ENCODE measurements around the gene PEAK1.

DNA sequence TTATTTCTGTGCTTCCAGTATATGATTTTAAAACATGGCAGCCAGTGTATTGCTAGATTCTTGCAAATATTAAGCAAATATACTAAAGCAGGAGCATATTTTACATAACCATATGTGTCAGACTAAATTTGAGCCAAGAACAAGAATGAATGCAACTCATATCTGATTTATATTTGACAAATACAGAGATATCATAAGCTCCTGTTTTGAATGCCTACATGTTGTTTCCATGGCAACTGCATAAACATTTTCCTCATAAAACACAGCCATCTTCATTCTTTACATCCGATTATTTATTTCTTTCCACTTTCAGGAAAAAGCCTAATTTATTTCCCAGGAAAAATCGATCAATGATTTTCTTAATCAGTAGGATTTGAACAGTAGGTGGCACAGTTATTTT, 176.8 kb downstream of the PEAK1 start:
- TF ChIP-seq, protein P1, sequence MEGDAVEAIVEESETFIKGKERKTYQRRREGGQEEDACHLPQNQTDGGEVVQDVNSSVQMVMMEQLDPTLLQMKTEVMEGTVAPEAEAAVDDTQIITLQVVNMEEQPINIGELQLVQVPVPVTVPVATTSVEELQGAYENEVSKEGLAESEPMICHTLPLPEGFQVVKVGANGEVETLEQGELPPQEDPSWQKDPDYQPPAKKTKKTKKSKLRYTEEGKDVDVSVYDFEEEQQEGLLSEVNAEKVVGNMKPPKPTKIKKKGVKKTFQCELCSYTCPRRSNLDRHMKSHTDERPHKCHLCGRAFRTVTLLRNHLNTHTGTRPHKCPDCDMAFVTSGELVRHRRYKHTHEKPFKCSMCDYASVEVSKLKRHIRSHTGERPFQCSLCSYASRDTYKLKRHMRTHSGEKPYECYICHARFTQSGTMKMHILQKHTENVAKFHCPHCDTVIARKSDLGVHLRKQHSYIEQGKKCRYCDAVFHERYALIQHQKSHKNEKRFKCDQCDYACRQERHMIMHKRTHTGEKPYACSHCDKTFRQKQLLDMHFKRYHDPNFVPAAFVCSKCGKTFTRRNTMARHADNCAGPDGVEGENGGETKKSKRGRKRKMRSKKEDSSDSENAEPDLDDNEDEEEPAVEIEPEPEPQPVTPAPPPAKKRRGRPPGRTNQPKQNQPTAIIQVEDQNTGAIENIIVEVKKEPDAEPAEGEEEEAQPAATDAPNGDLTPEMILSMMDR (IDR thresholded peaks at IDR 0.05), result no peak
- TF ChIP-seq POLR2A (IDR thresholded peaks at IDR 0.05), result no peak
